HG03039 (cell line): ENCODE measurements around the gene C5.
"Not testable (repeated sequence)": the region's sequence is repeated elsewhere in the genome, so short reads cannot be mapped to it uniquely, and the experiment has no call there.

Experiments
- ATAC-seq: cut with Tn5 transposase; IDR thresholded peaks from one replicate; pipeline ENCODE4 v1.9.1; 2021; ENCODE audit warnings: mild to moderate bottlenecking, moderate library complexity; ENCODE audit not compliant: unreplicated experiment

C5 gene

GRCh38 chr9:120982836-120983235 lies 67.2 kb downstream of the C5 start:
- ATAC-seq = no peak

DNA sequence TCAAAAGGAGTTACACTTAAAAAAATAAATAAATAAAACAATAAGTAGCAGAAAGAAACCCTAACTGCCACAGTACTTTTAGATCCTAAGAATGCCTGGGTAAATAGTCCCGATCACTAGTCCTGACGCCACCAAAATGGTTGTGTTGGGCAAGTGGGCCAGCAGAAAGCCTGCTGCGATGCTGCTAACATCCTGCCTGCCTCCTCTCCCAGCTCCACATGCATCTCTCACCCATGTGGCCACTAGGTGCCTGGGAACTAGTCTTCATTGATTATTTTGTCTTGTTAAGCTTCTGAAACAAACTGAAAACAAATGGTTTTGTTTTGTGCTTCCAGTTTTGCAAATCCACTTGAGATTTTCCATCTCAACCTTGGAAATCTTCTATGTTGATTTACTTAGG lies 69.1 kb downstream of the C5 start:
- no peak for ATAC-seq

DNA sequence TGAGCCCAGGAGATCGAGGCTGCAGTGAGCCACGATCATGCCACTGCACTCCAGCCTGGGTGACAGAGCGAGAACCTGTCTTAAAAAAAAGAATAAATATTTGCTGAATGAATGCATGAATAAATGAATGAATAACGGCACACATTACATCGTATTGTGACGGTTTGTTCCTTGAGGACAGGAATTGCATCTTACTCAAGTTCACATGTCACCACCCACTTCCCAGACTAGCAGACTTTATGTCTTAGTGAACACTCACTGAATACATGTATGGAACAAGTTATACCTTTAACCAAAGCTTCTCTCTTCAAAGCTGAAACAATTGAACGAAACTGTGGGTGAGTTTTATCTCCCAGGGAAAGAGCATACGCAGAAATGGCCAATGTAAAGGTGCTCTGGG lies 70.3 kb downstream of the C5 start:
- ATAC-seq = no peak

GRCh38 chr9:120978987-120979386 lies 71.1 kb downstream of the C5 start:
- ATAC-seq = no peak

- no peak for ATAC-seq
These were observed 72.8 kb downstream of the C5 start for GRCh38 chr9:120977321-120977720.

GRCh38 chr9:120974921-120975320 lies 75.2 kb downstream of the C5 start:
- no peak for ATAC-seq

- no peak for ATAC-seq
These were observed 75.9 kb downstream of the C5 start for GRCh38 chr9:120974181-120974580.

GRCh38 chr9:120971938-120972337 lies 78.1 kb downstream of the C5 start:
- no peak for ATAC-seq

DNA sequence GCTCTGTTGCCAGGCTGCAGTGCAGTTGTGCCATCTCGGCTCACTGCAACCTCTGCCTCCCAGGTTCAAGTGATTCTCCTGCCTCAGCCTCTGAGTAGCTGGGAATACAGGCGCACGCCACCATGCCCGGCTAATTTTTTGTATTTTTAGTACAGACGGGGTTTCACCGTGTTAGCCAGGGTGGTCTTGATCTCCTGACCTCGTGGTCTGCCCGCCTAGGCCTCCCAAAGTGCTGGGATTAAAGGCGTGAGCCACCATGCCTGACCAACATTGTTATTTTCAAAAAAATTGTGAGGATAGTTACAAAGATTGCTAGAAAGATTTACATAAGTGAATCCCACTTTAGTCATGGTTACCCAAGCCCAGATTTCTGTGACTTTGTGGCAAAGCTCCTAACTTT lies 78.6 kb downstream of the C5 start:
- not testable (repeated sequence) for ATAC-seq

- ATAC-seq = no peak
These were observed 79.8 kb downstream of the C5 start for GRCh38 chr9:120970244-120970643.

DNA sequence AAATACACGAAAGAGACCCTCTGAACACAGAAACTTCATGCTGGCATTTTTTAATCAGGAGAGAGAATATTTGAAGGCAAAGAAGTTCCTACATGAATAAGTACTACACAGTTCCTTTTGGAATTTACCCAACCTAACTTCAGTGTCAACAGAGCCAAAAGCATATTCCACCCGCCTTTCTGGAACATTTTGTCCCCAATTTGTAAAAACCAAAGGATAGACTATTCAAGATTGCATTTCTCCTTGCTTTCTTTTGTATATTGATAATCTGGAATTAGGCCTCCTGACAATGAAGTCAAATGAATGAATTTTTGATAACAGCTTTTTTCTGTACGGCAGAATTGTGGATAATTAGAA lies 84.1 kb downstream of the C5 start:
- ATAC-seq = no peak

- ATAC-seq = no peak
These were observed 84.6 kb downstream of the C5 start for GRCh38 chr9:120965344-120966012.

- no peak for ATAC-seq
These were observed 88.1 kb downstream of the C5 start for GRCh38 chr9:120961936-120962335.

DNA sequence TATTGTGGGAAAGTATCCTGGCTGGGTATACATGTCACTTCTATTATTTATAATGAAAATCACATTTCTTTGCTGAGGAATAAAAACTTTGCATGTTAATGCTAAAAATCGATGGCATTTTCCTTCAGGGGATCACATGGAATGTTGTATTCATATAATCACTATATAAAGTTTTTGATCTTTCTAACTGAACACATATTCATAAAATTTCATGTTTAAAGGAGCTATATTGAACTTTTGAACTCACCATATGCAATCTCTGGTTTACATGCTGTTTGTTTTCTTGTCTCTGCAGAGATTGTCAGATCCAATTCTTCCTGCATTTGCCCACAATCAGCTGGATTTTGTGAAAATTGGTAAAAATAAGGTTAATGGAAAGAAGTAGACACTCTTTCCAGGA lies 90.1 kb downstream of the C5 start:
- no peak for ATAC-seq

DNA sequence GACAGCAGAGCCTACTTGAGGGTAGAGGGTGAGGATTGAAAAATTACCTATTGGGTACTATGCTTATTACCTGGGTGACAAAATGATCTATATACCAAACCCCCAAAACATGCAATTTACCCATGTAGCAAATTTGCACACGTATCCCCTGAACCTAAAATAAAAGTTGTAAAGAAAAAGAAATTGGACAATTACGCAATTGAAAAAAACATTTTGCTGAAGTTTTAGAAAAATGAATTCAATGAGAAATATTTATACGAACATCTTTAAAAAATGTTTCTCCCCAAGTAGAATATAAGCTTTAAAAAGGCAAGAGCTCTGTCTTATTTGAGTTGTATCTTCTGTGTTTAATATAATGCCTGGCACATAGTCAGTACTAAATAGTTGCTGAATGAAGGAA lies 93.2 kb downstream of the C5 start:
- ATAC-seq = no peak

DNA sequence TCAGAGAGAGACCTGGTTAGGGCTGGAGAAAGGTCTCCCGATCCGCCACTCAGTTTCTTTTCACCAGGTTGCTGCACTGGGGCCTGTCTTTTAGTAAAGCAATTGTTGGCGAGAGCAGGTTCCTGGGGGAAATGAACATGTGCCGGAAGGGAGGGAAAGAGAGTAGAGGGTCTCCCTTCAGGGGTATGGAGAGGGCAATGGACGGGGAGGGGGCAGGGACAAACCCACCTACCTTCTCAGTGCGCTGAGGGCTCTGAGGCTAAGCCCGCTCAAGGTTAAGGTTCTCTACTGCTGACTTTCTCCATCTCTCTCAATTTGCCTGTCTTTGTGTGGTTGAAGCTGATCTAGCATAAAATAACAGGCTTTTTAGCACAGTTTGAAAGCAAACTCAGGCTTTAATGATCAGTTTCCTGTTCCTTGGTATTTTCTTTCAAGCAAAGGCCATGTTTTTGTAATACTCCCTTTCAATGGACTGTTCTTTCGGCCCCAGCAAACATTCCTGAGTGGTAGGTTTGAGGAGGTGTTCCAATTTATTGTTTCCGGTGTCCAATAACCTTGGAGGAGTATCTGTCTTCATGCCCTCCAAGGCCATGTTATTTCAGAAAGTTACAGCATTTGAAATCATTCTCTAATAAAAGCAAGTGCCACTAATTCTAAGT lies 98.0 kb downstream of the C5 start:
- ATAC-seq = no peak

- ATAC-seq = no peak
These were observed 99.4 kb downstream of the C5 start for GRCh38 chr9:120950421-120951388.

- no peak for ATAC-seq
These were observed 100.8 kb downstream of the C5 start for GRCh38 chr9:120949290-120949689.

- no peak for ATAC-seq
These were observed 101.3 kb downstream of the C5 start for GRCh38 chr9:120948824-120949223.

GRCh38 chr9:120947222-120947621 lies 102.9 kb downstream of the C5 start:
- ATAC-seq = no peak

DNA sequence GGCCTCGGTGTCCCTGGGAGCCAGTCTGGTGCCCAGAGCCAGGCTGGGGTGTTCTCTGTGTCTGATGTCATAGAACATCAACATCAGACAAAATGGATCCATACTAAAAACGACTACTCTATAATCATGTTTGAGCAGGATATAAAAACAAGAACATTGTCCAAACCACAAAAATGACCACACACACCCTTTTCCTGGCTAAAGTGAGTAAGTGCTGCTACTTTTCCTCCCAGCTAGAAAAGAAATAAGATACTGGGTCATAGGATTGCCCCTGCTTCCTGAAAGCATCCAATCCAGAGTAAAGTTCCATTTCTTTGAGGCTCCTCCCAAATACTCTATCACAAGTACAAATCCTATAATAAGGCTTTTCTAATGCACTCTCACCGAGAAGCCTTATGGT lies 103.8 kb downstream of the C5 start:
- no peak for ATAC-seq

- no peak for ATAC-seq
These were observed 105.1 kb downstream of the C5 start for GRCh38 chr9:120944948-120945347.
